ENCODE measurements around the gene MAZ. TPM values are rescaled to one million over a fixed set of nuclear protein-coding genes. Genes with fewer than 3 reads are reported as not detected.

Gene MAZ
- total and polyA plus RNA-seq, 2 of the 13 experiments (the other 11 are each of a cell fraction or from before 2014, with no cell fraction given): 203 to 277 TPM

DNA sequence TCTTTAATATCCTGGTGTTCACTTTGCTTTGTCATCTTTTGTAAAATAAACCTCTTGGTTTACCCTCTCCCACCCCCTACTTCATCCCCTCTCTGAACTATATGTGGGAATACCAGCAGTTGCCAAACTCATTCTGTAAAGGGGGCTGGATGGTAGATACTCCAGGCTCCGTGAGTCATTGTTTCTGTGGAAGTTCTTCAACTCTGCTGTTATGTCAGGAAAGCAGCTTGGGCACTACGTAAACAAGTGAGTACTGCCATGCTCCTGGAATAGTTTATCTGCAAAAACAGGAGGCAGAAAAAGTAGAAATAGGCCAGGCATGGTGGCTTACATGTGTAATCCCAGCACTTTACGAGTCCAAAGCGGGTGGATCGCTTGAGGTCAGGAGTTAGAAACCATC is 31.5 kb downstream of the MAZ start:
- intact Hi-C loops (cut with micrococcal nuclease; ENCODE audit: unreplicated experiment): no loop called here
- H2AFZ ChIP-seq (ENCODE audit: low read length): no peak overlapping the region
- ATAC-seq: no peak
- no peak for FAIRE-seq
- no peaks in the 10 kb centered on the region for H3K27me3 ChIP-seq (ENCODE audit: control insufficient read depth in 1 of 2, insufficient read depth in 2 of 2, low read length in 2 of 2)
- peaks cover 5 to 13% of the 10 kb centered on the region in 2 experiments; a peak in 4 of 5 replicates for H3K36me3 ChIP-seq (replicated peaks in 1 of 2; ENCODE audit: control insufficient read depth in 1 of 2, insufficient read depth in 2 of 2, low read length in 2 of 2)
- no peak overlapping the region for H3K27ac ChIP-seq (ENCODE audit: extremely low read length, insufficient read depth, low read length)
- WGBS (ENCODE audit: low lambda C conversion rate): 98% methylated on average over 5 of the region's 5 CpGs
- TF ChIP-seq MIER2 (CRISPR knock-in tag; IDR thresholded peaks at IDR 0.05) (no peak), ZNF230 (CRISPR knock-in tag; IDR thresholded peaks at IDR 0.05) (no peak), MTA1 (CRISPR knock-in tag; IDR thresholded peaks at IDR 0.05; ENCODE audit: borderline replicate concordance) (no peak), ZFY (CRISPR knock-in tag; IDR thresholded peaks at IDR 0.05) (no peak), MEF2D (CRISPR knock-in tag; IDR thresholded peaks at IDR 0.05) (no peak), ZNF180 (CRISPR knock-in tag; IDR thresholded peaks at IDR 0.05; ENCODE audit: borderline replicate concordance, low read depth) (no peak), NAIF1 (CRISPR knock-in tag; IDR thresholded peaks at IDR 0.05; ENCODE audit: borderline replicate concordance) (no peak), ZFAT (CRISPR knock-in tag; conservative IDR thresholded peaks at IDR 0.05) (no peak), ZNF24 (IDR thresholded peaks at IDR 0.05) (no peak), BHLHE40 (IDR thresholded peaks at IDR 0.05; ENCODE audit: low read length) (no peak), U2AF1 (optimal IDR thresholded peaks at IDR 0.05; ENCODE audit: low read depth, low read length) (no peak), IRX3 (CRISPR knock-in tag; IDR thresholded peaks at IDR 0.05; ENCODE audit: borderline replicate concordance, low read depth) (no peak)
- ChIA-PET CTCF (ENCODE audit: low intra/inter-chr PET ratio, low total read pairs) (no interaction called here), POLR2A (interaction anchor here (1.3 to 2.0 kb wide), 2 partner anchors 8 to 13 kb away, joined by 3 to 7 read pairs; no protein-coding TSS in a partner anchor)
- DNase-seq (ENCODE audit: low spot score): no peak
- no peaks in the 10 kb centered on the region for H3K9me3 ChIP-seq (ENCODE audit: low read length)
- no peak overlapping the region for H3K9ac ChIP-seq (ENCODE audit: insufficient read depth, low read depth, low read length)
- BruUV-seq (replicated peaks): no TSS peak
- no peaks in the 10 kb centered on the region for H3K79me2 ChIP-seq (ENCODE audit: insufficient read depth, low read length)
- no peak overlapping the region for H3K4me2 ChIP-seq (ENCODE audit: low read depth, low read length)
- no peaks in the 10 kb centered on the region for H4K20me1 ChIP-seq (ENCODE audit: insufficient read depth, low read length)
- in situ Hi-C loops (cut with HindIII; ENCODE audit: extremely low pct_ligation_motif_present, low pct_unique_long_range_greater_than_20kb): no loop called here
- H3K4me1 ChIP-seq (ENCODE audit: insufficient read depth, low read length): no peaks in the 10 kb centered on the region
- H3K4me3 ChIP-seq (replicated peaks in 1 of 3; ENCODE audit: insufficient read depth in 1 of 3, low read depth in 2 of 3, low read length in 3 of 3): no peak overlapping the region

Data from HepG2 (cell line).